CD4-positive, alpha-beta T cell (primary cell): Measurements from ENCODE around the gene IER5. TPM values are rescaled to one million over a fixed set of nuclear protein-coding genes. Genes with fewer than 3 reads are reported as not detected.

Experiments
- ATAC-seq: fragments of 200-7000 bp; cut with Tn5 transposase; one replicate; pipeline ENCODE4 v1.10.0; 2022; ENCODE audit warnings: mild to moderate bottlenecking; ENCODE audit not compliant: poor library complexity
- CTCF ChIA-PET: fragments of 350-600 bp; sonication (Branson Sonifier 250); formaldehyde crosslinking; loops from one replicate; lab custom pipeline; 2021; ENCODE audit warnings: antibody characterized with exemption, inconsistent platforms; lab: Charles Lee
- POLR2A ChIA-PET: fragments of 350-600 bp; sonication (Branson Sonifier 250); formaldehyde crosslinking; loops from one replicate; lab custom pipeline; 2021; ENCODE audit warnings: antibody characterized with exemption, inconsistent platforms; lab: Charles Lee
- DNase-seq, 14 experiments: peaks; one replicate each; pipeline ENCODE4 v3.0.0-alpha.2; 2013 to 2020; ENCODE audit warnings: mixed read lengths in 2 of 14
- H3K27ac ChIP-seq, 2 donors: one replicate each; pipeline versions ENCODE4 v1.5.1 to v1.7.0; 2013; ENCODE audit warnings: low read length in 2 of 2, low read depth in 1 of 2, mild to moderate bottlenecking in 1 of 2
- H3K27me3 ChIP-seq, 2 experiments: 1 replicate in 1 of 2; 2 replicates in 1 of 2; pipeline versions ENCODE4 v1.6.1 to v1.7.0; 2013; ENCODE audit warnings: low read length in 2 of 2, control low read depth in 1 of 2, mild to moderate bottlenecking in 1 of 2, moderate library complexity in 1 of 2; ENCODE audit not compliant: insufficient read depth in 2 of 2, control insufficient read depth in 1 of 2
- H3K36me3 ChIP-seq: one replicate; pipeline ENCODE4 v1.6.1; 2013; ENCODE audit warnings: low read length, control low read depth; ENCODE audit not compliant: insufficient read depth
- H3K4me1 ChIP-seq: one replicate; pipeline ENCODE4 v1.6.1; 2013; ENCODE audit warnings: low read length, control low read depth; ENCODE audit not compliant: insufficient read depth
- H3K4me3 ChIP-seq: one replicate; pipeline ENCODE4 v1.5.1; 2013; ENCODE audit warnings: mild to moderate bottlenecking, low read length, moderate library complexity
- H3K9me3 ChIP-seq, 2 experiments: 1 replicate in 1 of 2; 2 replicates in 1 of 2; pipeline versions ENCODE4 v1.6.1 to v1.7.0; 2013; ENCODE audit warnings: low read length in 2 of 2, mild to moderate bottlenecking in 2 of 2, control low read depth in 1 of 2, moderate library complexity in 1 of 2; ENCODE audit not compliant: control insufficient read depth in 1 of 2, insufficient read depth in 1 of 2
- H3K27ac Mint-ChIP-seq: one replicate; pipeline ENCODE4 v1.8.0; 2020; ENCODE audit warnings: mixed read lengths
- H3K27me3 Mint-ChIP-seq: one replicate; pipeline ENCODE4 v1.8.0; 2021; ENCODE audit warnings: mixed read lengths
- H3K36me3 Mint-ChIP-seq: one replicate; pipeline ENCODE4 v1.8.0; 2021; ENCODE audit warnings: low read depth, mixed read lengths
- H3K4me1 Mint-ChIP-seq: one replicate; pipeline ENCODE4 v1.8.0; 2021; ENCODE audit warnings: low read depth, mixed read lengths
- H3K4me3 Mint-ChIP-seq: one replicate; pipeline ENCODE4 v1.8.0; 2020; ENCODE audit warnings: mild to moderate bottlenecking, mixed read lengths
- H3K9me3 Mint-ChIP-seq: one replicate; pipeline ENCODE4 v1.8.0; 2020; ENCODE audit warnings: mixed read lengths
- intact Hi-C, 2 experiments: fragments of 100-400 bp; cut with DNase I in 1 of 2; cut with micrococcal nuclease in 1 of 2; formaldehyde crosslinking; loops; one replicate each; pipeline versions ENCODE4 v1.15.1 to v1.9.0; 2023 to 2025; cut with DNase I, micrococcal nuclease
- total RNA-seq, 174 experiments: library from RNA in 2 of 174; stranded (reverse) in 2 of 174; gene quantifications; one replicate each; pipeline ENCODE4 v1.2.3 and lab custom pipeline; 2021 to 2026
- TF ChIP-seq, protein P1 (sequence below): fragments of 200-600 bp; IDR thresholded peaks from one replicate; pipeline ENCODE4 v1.8.0; 2022; ENCODE audit warnings: antibody characterized with exemption, mild to moderate bottlenecking

IER5 gene
- total RNA-seq, 2 experiments from 2014 or later: 53.8 to 54.1 TPM

DNA sequence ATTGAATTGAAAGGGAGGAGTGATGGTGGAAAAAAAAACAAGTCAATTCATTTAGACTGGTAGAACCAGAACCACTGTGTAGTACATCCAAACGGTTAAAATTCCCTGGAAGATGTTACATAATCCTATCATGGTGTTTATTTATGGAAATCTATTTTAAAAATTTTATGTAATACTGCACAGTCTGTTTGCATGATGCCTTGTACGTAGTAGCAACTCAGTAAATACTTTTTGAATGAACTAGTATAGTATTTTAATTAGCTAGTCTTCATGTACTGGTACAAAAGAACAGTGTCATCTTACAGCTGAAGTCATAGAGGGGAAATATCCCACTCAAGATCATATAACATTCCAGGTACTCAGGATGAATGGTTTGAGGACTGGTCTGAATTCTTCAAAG is 27.0 kb upstream of the IER5 start:
- Mint-ChIP-seq H3K4me3 (peak overlapping the region; percentile 7), H3K9me3 (no peaks in the 10 kb centered on the region), H3K27me3 (no peaks in the 10 kb centered on the region), H3K4me1 (peaks cover 26% of the 10 kb centered on the region), H3K27ac (peak overlapping the region; percentile 53), H3K36me3 (peaks cover 39% of the 10 kb centered on the region)
- H3K27ac ChIP-seq: no peak overlapping the region
- peaks cover 8 to 13% of the 10 kb centered on the region in 2 experiments for H3K9me3 ChIP-seq
- no peak overlapping the region for H3K4me3 ChIP-seq
- DNase-seq: no peak
- no peaks in the 10 kb centered on the region for H3K27me3 ChIP-seq
- TF ChIP-seq, protein P1, sequence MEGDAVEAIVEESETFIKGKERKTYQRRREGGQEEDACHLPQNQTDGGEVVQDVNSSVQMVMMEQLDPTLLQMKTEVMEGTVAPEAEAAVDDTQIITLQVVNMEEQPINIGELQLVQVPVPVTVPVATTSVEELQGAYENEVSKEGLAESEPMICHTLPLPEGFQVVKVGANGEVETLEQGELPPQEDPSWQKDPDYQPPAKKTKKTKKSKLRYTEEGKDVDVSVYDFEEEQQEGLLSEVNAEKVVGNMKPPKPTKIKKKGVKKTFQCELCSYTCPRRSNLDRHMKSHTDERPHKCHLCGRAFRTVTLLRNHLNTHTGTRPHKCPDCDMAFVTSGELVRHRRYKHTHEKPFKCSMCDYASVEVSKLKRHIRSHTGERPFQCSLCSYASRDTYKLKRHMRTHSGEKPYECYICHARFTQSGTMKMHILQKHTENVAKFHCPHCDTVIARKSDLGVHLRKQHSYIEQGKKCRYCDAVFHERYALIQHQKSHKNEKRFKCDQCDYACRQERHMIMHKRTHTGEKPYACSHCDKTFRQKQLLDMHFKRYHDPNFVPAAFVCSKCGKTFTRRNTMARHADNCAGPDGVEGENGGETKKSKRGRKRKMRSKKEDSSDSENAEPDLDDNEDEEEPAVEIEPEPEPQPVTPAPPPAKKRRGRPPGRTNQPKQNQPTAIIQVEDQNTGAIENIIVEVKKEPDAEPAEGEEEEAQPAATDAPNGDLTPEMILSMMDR: no peak
- intact Hi-C loops: no loop called here
- CTCF ChIA-PET: no interaction called here
- peaks cover 5% of the 10 kb centered on the region for H3K36me3 ChIP-seq
- POLR2A ChIA-PET: interaction anchor here (0.6 to 1.9 kb wide), 3 partner anchors 15 to 43 kb away, joined by 3 to 12 read pairs (median 6); partner anchors contain the start of gene IER5
- peaks cover 13% of the 10 kb centered on the region for H3K4me1 ChIP-seq
- ATAC-seq: no peak

DNA sequence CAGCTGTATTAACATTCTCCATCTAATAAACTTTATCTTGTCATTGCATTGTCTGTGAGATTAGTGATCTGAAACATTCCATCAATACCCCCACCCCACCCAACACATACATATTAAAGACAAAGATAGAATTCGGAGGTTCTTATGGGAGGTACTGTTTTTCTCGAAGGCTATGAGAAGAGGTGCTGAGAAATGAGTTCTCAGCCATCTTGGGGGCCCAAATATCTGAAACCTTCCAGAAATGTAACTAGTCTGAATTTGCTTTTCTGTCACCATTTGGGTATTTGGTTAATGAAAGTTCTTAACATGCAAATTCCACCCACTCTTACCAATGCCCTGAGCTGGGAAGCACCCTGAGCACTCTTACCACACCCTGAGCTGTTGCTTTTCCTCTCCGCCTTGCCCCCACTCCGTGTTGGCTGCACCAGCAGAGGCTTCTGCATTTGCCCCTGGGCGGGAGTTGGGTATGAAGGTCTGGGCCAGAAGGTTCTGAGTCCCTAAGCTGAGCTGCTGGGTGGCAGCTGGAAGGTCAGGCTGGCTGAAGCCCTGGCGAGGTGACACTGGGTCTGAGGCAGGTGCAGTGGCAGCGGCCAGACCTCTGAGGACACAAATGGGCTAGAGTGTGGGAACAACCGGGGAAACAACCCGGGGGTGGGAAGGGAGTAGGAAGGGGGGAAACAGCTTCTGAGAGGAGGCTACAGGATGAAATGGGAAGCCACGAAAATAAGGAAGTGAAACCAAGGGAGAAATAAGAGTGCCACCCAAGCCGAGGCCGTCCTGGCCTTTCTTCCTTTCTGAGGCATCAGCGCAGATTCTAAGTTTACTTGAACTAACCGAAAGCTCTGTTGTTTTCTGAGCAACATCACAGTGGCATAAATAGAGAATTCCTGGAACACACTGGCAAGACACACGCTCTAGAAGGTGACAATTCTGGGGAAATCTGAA is 26.3 kb upstream of the IER5 start:
- H3K4me3 Mint-ChIP-seq: peak overlapping the region; percentile 58
- peak in 5 of 14 experiments; percentile 9 to 62 (median 32) for DNase-seq
- CTCF ChIA-PET: interaction anchor here (1.6 to 1.8 kb wide), 2 partner anchors 22 to 80 kb away, joined by 5 to 6 read pairs; no protein-coding TSS in a partner anchor
- ATAC-seq: peak; percentile 48
- Histone ChIP-seq H3K36me3 (peaks cover 5% of the 10 kb centered on the region), H3K4me1 (peaks cover 13% of the 10 kb centered on the region), H3K27ac (peak overlapping the region in 1 of 2 donors; percentile 59), H3K27me3 (no peaks in the 10 kb centered on the region), H3K4me3 (peak overlapping the region; percentile 26), H3K9me3 (peaks cover 8 to 13% of the 10 kb centered on the region in 2 experiments)
- no peaks in the 10 kb centered on the region for H3K27me3 Mint-ChIP-seq
- H3K9me3 Mint-ChIP-seq: no peaks in the 10 kb centered on the region
- intact Hi-C loops: no loop called here
- peak overlapping the region; percentile 53 for H3K27ac Mint-ChIP-seq
- H3K4me1 Mint-ChIP-seq: peaks cover 26% of the 10 kb centered on the region
- peaks cover 32% of the 10 kb centered on the region for H3K36me3 Mint-ChIP-seq
- POLR2A ChIA-PET: interaction anchor here (0.6 to 1.9 kb wide), 5 partner anchors 8 to 42 kb away, joined by 3 to 12 read pairs (median 3); partner anchors contain the start of gene IER5
- TF ChIP-seq, protein P1: no peak

GRCh38 chr1:181062836-181063428 is 25.6 kb upstream of the IER5 start:
- TF ChIP-seq, protein P1: no peak
- peaks cover 8 to 13% of the 10 kb centered on the region in 2 experiments for H3K9me3 ChIP-seq
- ChIA-PET POLR2A (interaction anchor here (0.9 to 1.9 kb wide), 4 partner anchors 9 to 42 kb away, joined by 3 to 12 read pairs (median 4); partner anchors contain the start of gene IER5), CTCF (interaction anchor here (1.6 to 1.8 kb wide), 2 partner anchors 21 to 79 kb away, joined by 5 to 6 read pairs; no protein-coding TSS in a partner anchor)
- no peaks in the 10 kb centered on the region for H3K27me3 Mint-ChIP-seq
- H3K27me3 ChIP-seq: no peaks in the 10 kb centered on the region
- peaks cover 26% of the 10 kb centered on the region for H3K4me1 Mint-ChIP-seq
- H3K4me1 ChIP-seq: peaks cover 13% of the 10 kb centered on the region
- H3K27ac Mint-ChIP-seq: peak overlapping the region; percentile 53
- DNase-seq (peak in 6 of 14 experiments; percentile 10 to 62 (median 46)), ATAC-seq (peak; percentile 43)
- peaks cover 5% of the 10 kb centered on the region for H3K36me3 ChIP-seq
- H3K36me3 Mint-ChIP-seq: peaks cover 28% of the 10 kb centered on the region
- no peaks in the 10 kb centered on the region for H3K9me3 Mint-ChIP-seq
- intact Hi-C loops: no loop called here
- H3K4me3 Mint-ChIP-seq: peak overlapping the region; percentile 58
- H3K27ac ChIP-seq: peak overlapping the region in 1 of 2 donors; percentile 59
- H3K4me3 ChIP-seq: peak overlapping the region; percentile 26
